Spleen (tissue), 11 donors: ENCODE measurements around the gene TNRC6A. TPM values are rescaled to one million over a fixed set of nuclear protein-coding genes. Genes with fewer than 3 reads are reported as not detected.

ENCODE experiments used
- DNase-seq: peaks from one replicate; pipeline ENCODE4 v3.0.0-alpha.2; 2020
- H3K27ac ChIP-seq, 8 donors: fragments of 200-600 bp; sonication (generic) in 7 of 8; 1 replicate in 4 of 8; 2 replicates in 4 of 8; pipeline versions ENCODE4 v1.5.0 to v1.8.0; 2016 to 2021; ENCODE audit warnings: inconsistent platforms in 4 of 8, mild to moderate bottlenecking in 4 of 8, moderate library complexity in 1 of 8
- H3K27me3 ChIP-seq, 7 donors: fragments of 200-600 bp; sonication (generic) in 6 of 7; replicated peaks in 1 of 7; 1 replicate in 4 of 7; 2 replicates in 3 of 7; pipeline versions ENCODE4 v1.5.0 to v1.8.0; 2016 to 2021; ENCODE audit warnings: inconsistent platforms in 3 of 7, mild to moderate bottlenecking in 1 of 7
- H3K36me3 ChIP-seq, 6 donors: fragments of 200-600 bp; sonication (generic) in 5 of 6; 1 replicate in 4 of 6; 2 replicates in 2 of 6; pipeline versions ENCODE4 v1.5.0 to v1.8.0; 2016 to 2021; ENCODE audit warnings: inconsistent platforms in 2 of 6
- H3K4me1 ChIP-seq, 6 donors: fragments of 200-600 bp; sonication (generic) in 5 of 6; 1 replicate in 3 of 6; 2 replicates in 3 of 6; pipeline versions ENCODE4 v1.5.0 to v1.8.0; 2016 to 2021; ENCODE audit warnings: inconsistent platforms in 3 of 6
- H3K4me3 ChIP-seq, 8 donors: fragments of 200-600 bp; sonication (generic) in 7 of 8; 1 replicate in 4 of 8; 2 replicates in 4 of 8; pipeline versions ENCODE4 v1.5.0 to v1.8.0; 2016 to 2021; ENCODE audit warnings: inconsistent platforms in 4 of 8, mild to moderate bottlenecking in 4 of 8, moderate library complexity in 2 of 8
- H3K9me3 ChIP-seq, 8 donors: fragments of 200-600 bp; sonication (generic) in 7 of 8; 1 replicate in 4 of 8; 2 replicates in 4 of 8; pipeline versions ENCODE4 v1.5.0 to v1.8.0; 2016 to 2021; ENCODE audit warnings: inconsistent platforms in 4 of 8
- CTCF ChIP-seq, 11 experiments: fragments of 200-600 bp in 7 of 11; fragments of 450-650 bp in 4 of 11; sonication (generic) in 4 of 11; IDR thresholded peaks in 8 of 11; conservative IDR thresholded peaks in 3 of 11; 1 replicate in 7 of 11; 2 replicates in 4 of 11; pipeline versions ENCODE4 v1.4.0 to v1.8.0; 2016 to 2021; ENCODE audit warnings: antibody characterized with exemption in 11 of 11, inconsistent platforms in 4 of 11, mild to moderate bottlenecking in 1 of 11
- POLR2A ChIP-seq, 3 donors: fragments of 450-650 bp; IDR thresholded peaks; one replicate each; pipeline ENCODE4 v1.5.1; 2017; ENCODE audit warnings: antibody characterized with exemption in 3 of 3, mild to moderate bottlenecking in 1 of 3
- POLR2AphosphoS5 ChIP-seq, 3 donors: sonication (generic); formaldehyde crosslinking; IDR thresholded peaks; one replicate each; pipeline ENCODE4 v1.5.1; 2017; ENCODE audit warnings: antibody characterized with exemption in 3 of 3
- WGBS, 5 donors: extraction: QIAGEN DNeasy Blood & Tissue Kit in 3 of 5; methylation state at CpG; one replicate each; pipeline versions ENCODE4 v1.1.5 to v1.1.7; 2013 to 2018; 5-methylcytosine and 5-hydroxymethylcytosine counted together
- intact Hi-C: fragments of 100-400 bp; cut with DNase I; formaldehyde crosslinking; loops from one replicate; pipeline ENCODE4 v1.15.0; 2023; ENCODE audit warnings: low total_unique reads
- polyA plus RNA-seq, 3 donors: library from polyadenylated mRNA; stranded (reverse); fragments of 200-250 nt; gene quantifications; one replicate each; pipeline ENCODE4 v1.2.1, GENCODE V29; 2013
- total RNA-seq, 7 donors: library from RNA; depleted of rRNA in 3 of 7; stranded (reverse); fragments of >200 nt in 3 of 7; fragmentation: NEBNext Ultra II Directional in 4 of 7; extraction: Animal tissue kit (Norgen Biotek cat#: 25700) in 4 of 7; gene quantifications; one replicate each; pipeline versions ENCODE4 v1.1.0 to v1.2.1, GENCODE V29; 2016 to 2021
- donor health status: healthy with polysubstance abuse.
- donor health status: DM: no; HTN: no; CAD: no; lungs with moderate emphysema.
- donor health status: DM: no; HTN: no; CAD: no.
- donor health status: Bipolar disorder and iron deficiency.
- donor health status: healthy.
- donor health status: DM: no; HTN: no; CAD: no.
- donor health status: DM: yes; HTN: yes; CAD: no.

Gene TNRC6A
- total and polyA plus RNA-seq, 10 donors = 6.5 to 67.8 (median 57.3) TPM

- no peak for DNase-seq
- Histone ChIP-seq H3K36me3 (peaks cover 0 to 62% (median 53%) of the 10 kb centered on the region in 6 donors), H3K4me1 (no peaks in the 10 kb centered on the region), H3K9me3 (no peaks in the 10 kb centered on the region), H3K27me3 (no peaks in the 10 kb centered on the region), H3K27ac (no peak overlapping the region), H3K4me3 (no peak overlapping the region)
- 58 to 81% (median 77%) methylated on average over 5 of the region's 5 CpGs for whole genome bisulfite sequencing, 5 donors
- TF ChIP-seq POLR2A (IDR thresholded peaks at IDR 0.05) = no peak
- TF ChIP-seq CTCF (IDR thresholded peaks at IDR 0.05 in 8 of 11, conservative IDR thresholded peaks at IDR 0.05 in 3 of 11) = no peak
- no peak for TF ChIP-seq POLR2AphosphoS5 (IDR thresholded peaks at IDR 0.05)
- intact Hi-C loops = no loop called here
These were observed 99.7 kb downstream of the TNRC6A start for GRCh38 chr16:24829153-24829552.

GRCh38 chr16:24833352-24833751 is 103.9 kb downstream of the TNRC6A start:
- Histone ChIP-seq H3K36me3 (peaks cover 0 to 27% (median 14%) of the 10 kb centered on the region in 6 donors), H3K27ac (no peak overlapping the region), H3K9me3 (no peaks in the 10 kb centered on the region), H3K4me3 (no peak overlapping the region), H3K4me1 (no peaks in the 10 kb centered on the region), H3K27me3 (no peaks in the 10 kb centered on the region)
- WGBS, 5 donors = 86 to 97% (median 89%) methylated on average over 6 of the region's 6 CpGs
- intact Hi-C loops = no loop called here
- DNase-seq = no peak
- TF ChIP-seq POLR2A (IDR thresholded peaks at IDR 0.05) (no peak), CTCF (IDR thresholded peaks at IDR 0.05 in 8 of 11, conservative IDR thresholded peaks at IDR 0.05 in 3 of 11) (no peak), POLR2AphosphoS5 (IDR thresholded peaks at IDR 0.05) (no peak)

GRCh38 chr16:24834459-24835335 is 105.2 kb downstream of the TNRC6A start:
- Histone ChIP-seq H3K27ac (no peak overlapping the region), H3K4me1 (peaks cover 0 to 5% (median 0%) of the 10 kb centered on the region in 6 donors), H3K4me3 (no peak overlapping the region), H3K9me3 (no peaks in the 10 kb centered on the region), H3K27me3 (no peaks in the 10 kb centered on the region), H3K36me3 (peaks cover 0 to 14% (median 5%) of the 10 kb centered on the region in 6 donors)
- DNase-seq = no peak
- WGBS, 5 donors = 74 to 86% (median 75%) methylated on average over 7 of the region's 7 CpGs
- TF ChIP-seq POLR2AphosphoS5 (IDR thresholded peaks at IDR 0.05) (no peak), POLR2A (IDR thresholded peaks at IDR 0.05) (no peak), CTCF (IDR thresholded peaks at IDR 0.05 in 8 of 11, conservative IDR thresholded peaks at IDR 0.05 in 3 of 11) (peak in 1 of 11 experiments; percentile 7)
- intact Hi-C loops = no loop called here

- Histone ChIP-seq H3K36me3 (peaks cover 0 to 14% (median 4%) of the 10 kb centered on the region in 6 donors), H3K27ac (no peak overlapping the region), H3K4me3 (no peak overlapping the region), H3K4me1 (peaks cover 0 to 5% (median 0%) of the 10 kb centered on the region in 6 donors), H3K9me3 (no peaks in the 10 kb centered on the region), H3K27me3 (no peaks in the 10 kb centered on the region)
- WGBS, 5 donors = 82 to 95% (median 95%) methylated on average over 6 of the region's 6 CpGs
- intact Hi-C loops = no loop called here
- no peak for TF ChIP-seq POLR2A (IDR thresholded peaks at IDR 0.05)
- no peak for DNase-seq
These were observed 107.4 kb downstream of the TNRC6A start for GRCh38 chr16:24836836-24837235.
